OCI-LY7 (cell line): ENCODE measurements around the gene IFT25. TPM values are rescaled to one million over a fixed set of nuclear protein-coding genes. Genes with fewer than 3 reads are reported as not detected.

Source experiments
- BruUV-seq: library from RNA; stranded (reverse); fragments of 400-500 nt; replicated peaks from 2 replicates; lab custom pipeline; 2021; lab: Mats Ljungman, UMichigan
- CTCF ChIA-PET: fragments of 300-600 bp; sonication (Branson Sonifier 250); formaldehyde crosslinking; loops from one replicate; lab custom pipeline; 2022; ENCODE audit warnings: antibody characterized with exemption; ENCODE audit not compliant: unreplicated experiment; lab: Charles Lee
- POLR2A ChIA-PET: fragments of 300-600 bp; sonication (Branson Sonifier 250); formaldehyde crosslinking; loops from one replicate; lab custom pipeline; 2022; ENCODE audit warnings: antibody characterized with exemption; lab: Charles Lee
- DNase-seq: peaks from one replicate; pipeline ENCODE4 v3.0.0-alpha.2; 2015; ENCODE audit warnings: low spot score
- H2AFZ ChIP-seq: fragments of 200-600 bp; sonication (generic), shearing (Covaris generic); 2 replicates; pipeline ENCODE4 v1.6.1; 2014; ENCODE audit warnings: mild to moderate bottlenecking, antibody characterized with exemption, low read length, moderate library complexity
- H3K27ac ChIP-seq: fragments of 200-600 bp; sonication (generic); 2 replicates; pipeline ENCODE4 v1.5.1; 2014; ENCODE audit warnings: mixed run types, low read depth, mild to moderate bottlenecking, moderate library complexity, low read length, inconsistent platforms; ENCODE audit not compliant: poor library complexity, severe bottlenecking
- H3K36me3 ChIP-seq: fragments of 200-600 bp; sonication (generic); 2 replicates; pipeline ENCODE4 v1.6.1; 2014; ENCODE audit warnings: mild to moderate bottlenecking, antibody characterized with exemption, low read length, moderate library complexity, mixed read lengths; ENCODE audit not compliant: insufficient read depth
- H3K4me1 ChIP-seq: fragments of 200-600 bp; sonication (generic); 2 replicates; pipeline ENCODE4 v1.5.1; 2014; ENCODE audit warnings: mild to moderate bottlenecking, low read length; ENCODE audit not compliant: insufficient read depth, poor library complexity, severe bottlenecking
- H3K4me2 ChIP-seq: fragments of 200-600 bp; sonication (generic); 2 replicates; pipeline ENCODE4 v1.6.1; 2014; ENCODE audit warnings: mild to moderate bottlenecking, low read length
- H3K4me3 ChIP-seq: fragments of 200-600 bp; sonication (generic); 2 replicates; pipeline ENCODE4 v1.5.1; 2014; ENCODE audit warnings: mild to moderate bottlenecking, low read depth, low read length; ENCODE audit not compliant: poor library complexity, severe bottlenecking
- H3K79me2 ChIP-seq: fragments of 200-600 bp; sonication (generic); 2 replicates; pipeline ENCODE4 v1.6.1; 2016; ENCODE audit warnings: low read depth, mild to moderate bottlenecking, low read length, moderate library complexity, mixed read lengths; ENCODE audit not compliant: insufficient read depth
- H3K9me2 ChIP-seq: fragments of 200-600 bp; sonication (generic); 2 replicates; pipeline ENCODE4 v1.6.1; 2016; ENCODE audit warnings: mild to moderate bottlenecking, low read length, mixed read lengths; ENCODE audit not compliant: insufficient read depth
- H3K9me3 ChIP-seq: fragments of 200-600 bp; sonication (generic); 2 replicates; pipeline ENCODE4 v1.6.1; 2014; ENCODE audit warnings: mild to moderate bottlenecking, mixed run types, low read length, mixed read lengths
- H4K20me1 ChIP-seq: fragments of 200-600 bp; sonication (generic); 2 replicates; pipeline ENCODE4 v1.6.1; 2014; ENCODE audit warnings: mild to moderate bottlenecking, antibody characterized with exemption, low read length, moderate library complexity, mixed read lengths; ENCODE audit not compliant: insufficient read depth
- EZH2phosphoT487 ChIP-seq: fragments of 200-600 bp; sonication (generic); IDR thresholded peaks from 2 replicates; pipeline ENCODE4 v1.6.1; 2018; ENCODE audit warnings: low read depth, borderline replicate concordance, mild to moderate bottlenecking, mixed run types, antibody characterized with exemption, low read length, moderate library complexity, mixed read lengths
- intact Hi-C: fragments of 100-400 bp; cut with micrococcal nuclease; formaldehyde crosslinking; loops from one replicate; pipeline ENCODE4 v1.10.0; 2022; ENCODE audit not compliant: unreplicated experiment
- total RNA-seq, 2 experiments: library from RNA; depleted of rRNA in 1 of 2; stranded (reverse); fragments of >200 nt in 1 of 2; shearing (Covaris generic) in 1 of 2; gene quantifications; 2 replicates each; pipeline ENCODE4 v1.2.3, GENCODE V29; 2014 to 2022
- TF ChIP-seq, protein P1 (sequence below): fragments of 200-600 bp; sonication (generic); conservative IDR thresholded peaks from 2 replicates; pipeline ENCODE4 v1.5.1; 2014; ENCODE audit warnings: mild to moderate bottlenecking, antibody characterized with exemption, low read length, moderate library complexity, mixed read lengths

Gene IFT25
- total RNA-seq, 2 experiments from 2014 or later, result 45.4 to 57.0 TPM

GRCh38 chr1:53931523-53931922 lies 14.0 kb downstream of the IFT25 start:
- no peaks in the 10 kb centered on the region for H3K79me2 ChIP-seq
- no peak overlapping the region for H3K4me3 ChIP-seq
- no peaks in the 10 kb centered on the region for H3K9me2 ChIP-seq
- no TSS peak for BruUV-seq
- no peak overlapping the region for H3K4me2 ChIP-seq
- TF ChIP-seq EZH2phosphoT487, result no peak
- ChIA-PET CTCF (no interaction called here), POLR2A (interaction anchor here (0.6 to 2.0 kb wide), 2 partner anchors 13 to 210 kb away, joined by 3 to 8 read pairs; partner anchors contain the start of gene IFT25)
- intact Hi-C loops, result no loop called here
- no peak for DNase-seq
- no peaks in the 10 kb centered on the region for H4K20me1 ChIP-seq
- no peak overlapping the region for H2AFZ ChIP-seq
- H3K27ac ChIP-seq, result no peak overlapping the region
- no peaks in the 10 kb centered on the region for H3K4me1 ChIP-seq
- H3K9me3 ChIP-seq, result peaks cover 21% of the 10 kb centered on the region
- peaks cover 69% of the 10 kb centered on the region for H3K36me3 ChIP-seq

GRCh38 chr1:53930932-53931331 lies 14.6 kb downstream of the IFT25 start:
- Histone ChIP-seq H4K20me1 (no peaks in the 10 kb centered on the region), H3K79me2 (no peaks in the 10 kb centered on the region), H3K9me3 (peaks cover 21% of the 10 kb centered on the region), H2AFZ (no peak overlapping the region), H3K36me3 (peaks cover 70% of the 10 kb centered on the region), H3K4me3 (no peak overlapping the region), H3K4me2 (no peak overlapping the region), H3K27ac (no peak overlapping the region), H3K4me1 (no peaks in the 10 kb centered on the region), H3K9me2 (no peaks in the 10 kb centered on the region)
- ChIA-PET POLR2A (interaction anchor here (0.6 to 2.0 kb wide), 2 partner anchors 14 to 210 kb away, joined by 3 to 8 read pairs; partner anchors contain the start of gene IFT25), CTCF (no interaction called here)
- DNase-seq, result no peak
- intact Hi-C loops, result no loop called here
- BruUV-seq, result no TSS peak
- no peak for TF ChIP-seq EZH2phosphoT487
- TF ChIP-seq, protein P1, sequence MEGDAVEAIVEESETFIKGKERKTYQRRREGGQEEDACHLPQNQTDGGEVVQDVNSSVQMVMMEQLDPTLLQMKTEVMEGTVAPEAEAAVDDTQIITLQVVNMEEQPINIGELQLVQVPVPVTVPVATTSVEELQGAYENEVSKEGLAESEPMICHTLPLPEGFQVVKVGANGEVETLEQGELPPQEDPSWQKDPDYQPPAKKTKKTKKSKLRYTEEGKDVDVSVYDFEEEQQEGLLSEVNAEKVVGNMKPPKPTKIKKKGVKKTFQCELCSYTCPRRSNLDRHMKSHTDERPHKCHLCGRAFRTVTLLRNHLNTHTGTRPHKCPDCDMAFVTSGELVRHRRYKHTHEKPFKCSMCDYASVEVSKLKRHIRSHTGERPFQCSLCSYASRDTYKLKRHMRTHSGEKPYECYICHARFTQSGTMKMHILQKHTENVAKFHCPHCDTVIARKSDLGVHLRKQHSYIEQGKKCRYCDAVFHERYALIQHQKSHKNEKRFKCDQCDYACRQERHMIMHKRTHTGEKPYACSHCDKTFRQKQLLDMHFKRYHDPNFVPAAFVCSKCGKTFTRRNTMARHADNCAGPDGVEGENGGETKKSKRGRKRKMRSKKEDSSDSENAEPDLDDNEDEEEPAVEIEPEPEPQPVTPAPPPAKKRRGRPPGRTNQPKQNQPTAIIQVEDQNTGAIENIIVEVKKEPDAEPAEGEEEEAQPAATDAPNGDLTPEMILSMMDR, result no peak

GRCh38 chr1:53929246-53929960 lies 16.1 kb downstream of the IFT25 start:
- Histone ChIP-seq H3K9me2 (no peaks in the 10 kb centered on the region), H3K79me2 (no peaks in the 10 kb centered on the region), H3K36me3 (peaks cover 64% of the 10 kb centered on the region), H2AFZ (no peak overlapping the region), H3K27ac (no peak overlapping the region), H3K4me3 (no peak overlapping the region), H3K9me3 (peaks cover 12% of the 10 kb centered on the region), H4K20me1 (no peaks in the 10 kb centered on the region), H3K4me1 (no peaks in the 10 kb centered on the region), H3K4me2 (no peak overlapping the region)
- no TSS peak for BruUV-seq
- intact Hi-C loops, result no loop called here
- DNase-seq, result no peak
- POLR2A ChIA-PET, result no interaction called here
- TF ChIP-seq, protein P1, result no peak
- no peak for TF ChIP-seq EZH2phosphoT487
- CTCF ChIA-PET, result no interaction called here
